Measurements from ENCODE around the gene MS4A6E. TPM values are rescaled to one million over a fixed set of nuclear protein-coding genes. Genes with fewer than 3 reads are reported as not detected.
"Not testable (repeated sequence)": the region's sequence is repeated elsewhere in the genome, so short reads cannot be mapped to it uniquely, and the experiment has no call there.

The MS4A6E gene
- total RNA-seq, 1 donor from 2014 or later, result not detected

GRCh38 chr11:60292145-60292544 is 34.9 kb upstream of the MS4A6E start:
- no peak overlapping the region for H3K4me3 Mint-ChIP-seq
- H3K4me1 Mint-ChIP-seq (ENCODE audit: unreplicated experiment), result no peaks in the 10 kb centered on the region
- no peaks in the 10 kb centered on the region for H3K9me3 Mint-ChIP-seq
- TF ChIP-seq CTCF (conservative IDR thresholded peaks at IDR 0.05), result no peak
- no peaks in the 10 kb centered on the region for H3K27me3 Mint-ChIP-seq
- no peak overlapping the region for H3K27ac Mint-ChIP-seq
- no peaks in the 10 kb centered on the region for H3K36me3 Mint-ChIP-seq
- DNase-seq (ENCODE audit: extremely low spot score, unreplicated experiment), result no peak

GRCh38 chr11:60301178-60301577 is 25.9 kb upstream of the MS4A6E start:
- DNase-seq (ENCODE audit: extremely low spot score, unreplicated experiment), result no peak
- no peak for TF ChIP-seq CTCF (conservative IDR thresholded peaks at IDR 0.05)
- Mint-ChIP-seq H3K27me3 (no peaks in the 10 kb centered on the region), H3K9me3 (no peaks in the 10 kb centered on the region), H3K27ac (no peak overlapping the region), H3K4me1 (ENCODE audit: unreplicated experiment) (no peaks in the 10 kb centered on the region), H3K4me3 (no peak overlapping the region), H3K36me3 (no peaks in the 10 kb centered on the region)

GRCh38 chr11:60301884-60302283 is 25.2 kb upstream of the MS4A6E start:
- H3K36me3 Mint-ChIP-seq; H3K4me1 Mint-ChIP-seq (ENCODE audit: unreplicated experiment); H3K27ac Mint-ChIP-seq; H3K27me3 Mint-ChIP-seq; H3K9me3 Mint-ChIP-seq; H3K4me3 Mint-ChIP-seq; DNase-seq (ENCODE audit: extremely low spot score, unreplicated experiment): not testable (repeated sequence)

- H3K4me3 Mint-ChIP-seq, result no peak overlapping the region
- no peak for DNase-seq (ENCODE audit: extremely low spot score, unreplicated experiment)
- H3K27ac Mint-ChIP-seq, result no peak overlapping the region
- H3K27me3 Mint-ChIP-seq, result no peaks in the 10 kb centered on the region
- no peaks in the 10 kb centered on the region for H3K9me3 Mint-ChIP-seq
- TF ChIP-seq CTCF (conservative IDR thresholded peaks at IDR 0.05), result no peak
- no peaks in the 10 kb centered on the region for H3K36me3 Mint-ChIP-seq
- H3K4me1 Mint-ChIP-seq (ENCODE audit: unreplicated experiment), result no peaks in the 10 kb centered on the region
Measured at GRCh38 chr11:60303661-60304060, 23.4 kb upstream of the MS4A6E start.

GRCh38 chr11:60305906-60306619 is 21.0 kb upstream of the MS4A6E start:
- Mint-ChIP-seq H3K27ac (no peak overlapping the region), H3K4me1 (ENCODE audit: unreplicated experiment) (no peaks in the 10 kb centered on the region)

More at GRCh38 chr11:60305906-60306619, 21.0 kb upstream of the MS4A6E start:
- H3K4me3 Mint-ChIP-seq, result no peak overlapping the region
- no peaks in the 10 kb centered on the region for H3K36me3 Mint-ChIP-seq
- no peaks in the 10 kb centered on the region for H3K9me3 Mint-ChIP-seq
- TF ChIP-seq CTCF (conservative IDR thresholded peaks at IDR 0.05), result no peak
- no peak for DNase-seq (ENCODE audit: extremely low spot score, unreplicated experiment)
- no peaks in the 10 kb centered on the region for H3K27me3 Mint-ChIP-seq
